ENCODE data around the gene WDR74. TPM values are rescaled to one million over a fixed set of nuclear protein-coding genes. Genes with fewer than 3 reads are reported as not detected.
A peak's percentile ranks its signal among the peaks of the same experiment; 100 is the strongest.

The WDR74 gene
- polyA plus RNA-seq, 2 of the 4 experiments (the other 2 are of a cell fraction), result 52.9 to 90.6 TPM

GRCh38 chr11:62787005-62787759, 52.2 kb downstream of the WDR74 start, which contains the start of gene TMEM179B (continued):
- TF ChIP-seq TP53 (CRISPR knock-in tag; IDR thresholded peaks at IDR 0.05) (peak; percentile 85), SMC3 (IDR thresholded peaks at IDR 0.05) (no peak), NFE2L2 (conservative IDR thresholded peaks at IDR 0.05; ENCODE audit: low read length) (no peak), RFX5 (IDR thresholded peaks at IDR 0.05) (no peak; the same call in 1 of the 2 replicates), POLR2A (IDR thresholded peaks at IDR 0.05; ENCODE audit: low read length) (peak; percentile 97), HOXA7 (CRISPR knock-in tag; IDR thresholded peaks at IDR 0.05) (no peak), GATA3 (IDR thresholded peaks at IDR 0.05; ENCODE audit: borderline replicate concordance) (peak; percentile 53; the same call in 1 of the 2 replicates), PHF8 (IDR thresholded peaks at IDR 0.05; ENCODE audit: borderline replicate concordance, low read depth) (peak; percentile 90), FOSB (CRISPR knock-in tag; IDR thresholded peaks at IDR 0.05) (no peak), MAZ (IDR thresholded peaks at IDR 0.05; ENCODE audit: borderline replicate concordance, low read depth, low read length) (no peak), KDM5A (IDR thresholded peaks at IDR 0.05) (peak; percentile 70), JUNB (IDR thresholded peaks at IDR 0.05) (no peak), NPAS2 (CRISPR knock-in tag; IDR thresholded peaks at IDR 0.05; ENCODE audit: borderline replicate concordance) (no peak), E2F6 (IDR thresholded peaks at IDR 0.05; ENCODE audit: borderline replicate concordance, low read depth) (peak; percentile 48; the same call in 1 of the 2 replicates), PBX3 (IDR thresholded peaks at IDR 0.05) (peak; percentile 79), ZNF302 (CRISPR knock-in tag; IDR thresholded peaks at IDR 0.05) (no peak), BCL3 (IDR thresholded peaks at IDR 0.05) (peak; percentile 85), CHD4 (IDR thresholded peaks at IDR 0.05; ENCODE audit: borderline replicate concordance) (no peak), ATOH8 (CRISPR knock-in tag; IDR thresholded peaks at IDR 0.05; ENCODE audit: low read depth) (no peak), RAD21 (conservative IDR thresholded peaks at IDR 0.05 in 1 of 2, IDR thresholded peaks at IDR 0.05 in 1 of 2) (peak; percentile 29 to 38; a peak in 2 of 5 replicates), POLR2AphosphoS2 (conservative IDR thresholded peaks at IDR 0.05; ENCODE audit: low read length) (no peak), ZFP36 (IDR thresholded peaks at IDR 0.05; ENCODE audit: borderline replicate concordance, partially characterized antibody) (no peak), KDM1A (IDR thresholded peaks at IDR 0.05; ENCODE audit: low read depth) (no peak), CBX8 (IDR thresholded peaks at IDR 0.05) (no peak), MYC (IDR thresholded peaks at IDR 0.05; ENCODE audit: borderline replicate concordance, low read length) (peak; percentile 41), FOXS1 (CRISPR knock-in tag; IDR thresholded peaks at IDR 0.05) (no peak), MAFK (IDR thresholded peaks at IDR 0.05; ENCODE audit: partially characterized antibody) (no peak), RNF2 (IDR thresholded peaks at IDR 0.05; ENCODE audit: borderline replicate concordance, low read depth) (no peak; the same call in 1 of the 2 replicates), EHMT2 (IDR thresholded peaks at IDR 0.05; ENCODE audit: low read depth) (no peak), FOSL2 (IDR thresholded peaks at IDR 0.05) (no peak), FOSL2 (CRISPR knock-in tag; IDR thresholded peaks at IDR 0.05) (peak; percentile 89), ESRRA (IDR thresholded peaks at IDR 0.05; ENCODE audit: borderline replicate concordance, low read length) (no peak), HMGXB4 (CRISPR knock-in tag; IDR thresholded peaks at IDR 0.05; ENCODE audit: borderline replicate concordance) (peak; percentile 27; the same call in 1 of the 2 replicates)
